HG02763 (cell line): ENCODE data around the gene LCN9.
"Not testable (repeated sequence)": the region's sequence is repeated elsewhere in the genome, so short reads cannot be mapped to it uniquely, and the experiment has no call there.

Experiments
- ATAC-seq: cut with Tn5 transposase; IDR thresholded peaks from one replicate; pipeline ENCODE4 v1.9.1; 2021; ENCODE audit warnings: mild to moderate bottlenecking, moderate library complexity; ENCODE audit not compliant: unreplicated experiment

Gene LCN9

DNA sequence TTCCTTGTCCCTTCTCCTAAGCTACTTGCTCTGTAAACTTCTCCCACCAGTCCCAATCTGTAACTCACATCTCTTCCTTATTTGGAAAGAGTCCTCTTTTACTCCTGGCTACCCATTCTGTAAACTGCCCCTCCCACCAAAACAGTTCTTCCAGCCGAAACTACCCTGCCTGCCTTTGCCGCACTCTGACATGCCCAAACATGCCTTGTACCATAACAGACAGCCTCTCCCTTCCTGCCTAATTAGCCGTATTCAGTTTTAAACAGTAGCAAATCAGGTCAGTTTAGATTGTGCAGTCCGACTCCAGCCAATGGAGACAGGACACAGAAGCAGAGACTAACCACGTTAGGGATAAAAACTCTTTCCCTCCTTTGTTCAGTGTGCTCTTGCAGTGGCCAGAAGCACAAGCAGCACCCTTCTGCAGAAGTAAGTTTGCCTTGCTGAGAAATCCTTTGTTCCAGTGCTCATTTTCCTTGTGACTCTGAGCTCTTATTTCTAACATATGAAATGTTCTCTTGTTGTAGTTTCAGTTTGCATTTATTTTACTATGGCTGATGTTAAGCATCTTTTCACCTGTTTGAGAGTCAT, 18.4 kb upstream of the LCN9 start:
- ATAC-seq, result no peak

DNA sequence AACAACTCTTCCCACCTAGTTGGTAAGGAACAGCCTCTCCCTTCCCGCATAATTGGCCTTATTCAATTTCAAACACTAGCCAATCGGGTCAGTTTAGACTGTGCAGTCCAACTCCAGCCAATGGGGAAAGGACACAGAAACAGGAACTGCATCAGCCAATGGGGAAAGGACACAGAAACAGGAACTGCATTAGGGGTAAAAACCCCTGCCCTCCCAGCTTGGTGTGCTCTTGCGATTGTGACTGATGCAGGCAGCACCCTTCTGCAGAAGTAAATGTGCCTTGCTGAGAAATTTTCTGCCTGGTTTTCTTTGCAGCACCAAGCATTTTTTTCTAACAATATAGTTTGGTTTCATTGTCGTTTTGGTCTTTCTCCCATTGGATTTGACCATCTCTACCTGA, 15.2 kb upstream of the LCN9 start:
- no peak for ATAC-seq

DNA sequence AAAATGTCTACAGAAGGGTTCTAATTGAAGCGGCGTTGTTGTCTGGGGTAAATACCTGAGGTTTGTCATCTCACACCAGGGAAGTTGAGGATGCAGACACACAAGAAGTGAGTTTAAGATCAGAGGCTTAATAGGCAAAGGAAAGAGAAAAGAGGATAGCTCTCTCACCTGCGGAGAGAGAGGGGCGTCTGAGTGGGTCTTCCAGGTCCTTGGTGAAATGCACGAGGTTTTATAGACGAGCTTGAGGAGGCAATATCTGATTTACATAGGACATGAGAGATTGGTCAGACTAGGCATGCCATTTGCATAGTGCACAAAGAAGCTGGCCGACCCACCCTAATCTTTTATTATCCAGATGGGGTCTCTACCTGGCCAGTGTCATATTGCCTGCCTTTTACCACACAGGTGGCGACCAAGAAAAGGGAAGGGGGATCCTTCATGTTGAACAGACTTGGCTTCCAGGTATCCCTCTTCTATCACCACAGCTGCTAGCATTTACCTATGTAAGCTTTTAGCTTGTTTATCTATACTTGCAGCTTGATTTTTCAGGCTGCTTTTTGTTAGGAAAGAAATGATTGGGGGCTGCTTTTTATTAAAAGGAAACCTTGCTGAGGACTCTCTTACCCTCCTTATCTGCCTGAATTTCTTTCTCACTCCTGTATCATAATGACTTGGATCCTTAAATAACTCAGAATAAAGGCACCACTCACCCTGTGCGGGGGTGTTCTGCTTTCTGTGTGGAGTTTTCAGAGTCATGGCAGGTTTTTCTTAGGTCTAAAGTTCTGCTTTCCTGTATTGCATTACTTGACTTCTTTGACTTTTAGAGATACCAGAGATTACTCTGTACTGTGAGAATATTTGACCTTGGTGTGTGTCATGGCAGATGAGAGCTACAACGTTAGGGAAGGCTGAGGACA, 14.4 kb upstream of the LCN9 start:
- ATAC-seq, result no peak

DNA sequence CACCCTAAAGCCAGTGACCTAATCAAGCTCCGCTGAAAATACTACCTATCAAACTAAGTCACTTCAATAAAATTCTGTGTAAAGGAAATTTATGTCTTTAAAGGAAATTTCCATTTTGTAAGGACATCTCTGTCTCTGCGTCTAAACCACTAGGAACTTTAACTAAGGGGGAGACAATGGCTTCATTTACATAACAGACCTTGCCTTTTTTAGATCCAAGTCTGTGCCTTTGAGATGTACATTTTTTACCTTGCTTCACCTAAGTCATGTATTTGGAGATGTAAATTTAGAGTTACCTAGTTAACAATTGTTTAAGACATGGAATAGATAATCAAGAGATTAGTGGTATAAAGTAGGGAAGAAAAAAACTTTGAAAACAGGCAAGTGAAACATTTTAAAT, 13.6 kb upstream of the LCN9 start:
- ATAC-seq, result no peak

DNA sequence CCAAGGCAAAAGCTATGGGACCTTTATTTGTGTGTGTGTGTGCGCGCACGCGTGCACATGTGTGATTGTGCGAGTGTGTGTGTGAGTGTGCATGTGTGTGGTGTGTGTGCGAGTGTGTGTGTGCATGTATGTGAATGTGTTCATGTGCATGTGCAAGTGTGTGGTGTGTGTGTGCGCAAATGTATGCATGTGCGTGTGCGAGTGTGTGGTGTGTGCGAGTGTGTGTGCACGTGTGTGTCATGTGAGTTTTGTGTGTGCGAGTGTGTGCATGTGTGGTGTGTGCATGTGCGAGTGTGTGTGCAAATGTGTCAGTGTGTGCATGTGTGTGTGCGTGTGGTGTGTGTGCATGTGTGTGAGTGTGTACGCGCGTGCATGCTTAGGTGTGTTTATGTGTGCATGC, 12.7 kb upstream of the LCN9 start:
- no peak for ATAC-seq

DNA sequence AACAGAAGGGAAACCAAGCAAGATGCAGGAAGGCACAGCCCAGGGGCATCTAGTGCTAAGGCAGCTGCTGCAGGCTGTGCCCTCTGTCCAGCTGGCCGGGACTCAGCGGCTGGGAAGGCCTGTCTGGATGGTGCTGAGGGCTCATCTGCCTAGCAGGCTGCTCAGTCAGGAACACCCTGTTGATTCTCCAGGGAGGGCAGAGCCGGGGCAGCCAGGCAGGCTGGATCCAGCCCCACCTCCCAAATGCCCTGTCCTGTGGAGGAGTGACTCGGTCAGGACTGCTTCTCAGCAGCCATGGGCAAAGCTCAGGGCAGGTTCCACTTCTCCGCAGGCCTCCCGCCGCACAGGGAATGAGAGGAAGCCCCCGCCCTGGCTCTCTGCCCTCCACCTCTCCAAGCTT, 7.8 kb upstream of the LCN9 start:
- no peak for ATAC-seq

DNA sequence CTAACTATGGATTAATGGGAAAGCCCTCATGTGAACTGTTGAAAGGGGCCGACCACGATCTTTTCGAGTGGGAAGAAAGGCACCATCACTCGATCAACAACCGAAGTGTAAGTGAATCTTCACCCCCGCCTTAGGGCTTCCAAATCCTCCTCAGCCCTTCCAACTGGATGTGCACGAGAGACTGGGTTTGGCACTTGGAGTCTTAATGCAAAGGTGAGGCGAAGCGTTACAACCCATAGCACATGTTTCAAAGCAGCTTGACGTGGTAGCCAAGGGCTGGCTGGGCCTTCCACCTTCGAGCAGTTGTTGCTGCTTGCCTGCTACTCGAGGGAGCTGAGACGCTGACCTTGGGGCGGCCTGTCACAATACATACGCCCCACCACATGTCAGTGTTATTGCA, 5.7 kb upstream of the LCN9 start:
- no peak for ATAC-seq

DNA sequence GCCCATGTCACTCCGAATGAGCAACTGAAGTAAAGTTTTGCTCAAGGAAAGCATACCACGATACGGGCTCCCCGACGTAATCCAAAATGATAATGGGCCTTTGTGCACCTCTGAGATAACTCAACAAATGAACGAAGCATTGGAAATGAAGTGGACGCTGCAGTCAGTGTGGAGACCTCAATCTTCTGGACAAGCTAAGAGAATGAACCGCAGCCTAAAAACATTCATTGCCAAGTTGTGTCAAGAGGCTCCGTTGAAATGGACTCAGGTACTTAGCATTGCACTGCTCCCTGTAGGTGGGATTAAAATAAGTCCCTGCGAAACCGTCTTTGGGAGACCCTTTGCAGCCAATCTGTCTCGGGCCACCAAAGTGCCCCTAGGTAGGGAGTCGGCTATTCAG, 3.9 kb upstream of the LCN9 start:
- ATAC-seq, result no peak

DNA sequence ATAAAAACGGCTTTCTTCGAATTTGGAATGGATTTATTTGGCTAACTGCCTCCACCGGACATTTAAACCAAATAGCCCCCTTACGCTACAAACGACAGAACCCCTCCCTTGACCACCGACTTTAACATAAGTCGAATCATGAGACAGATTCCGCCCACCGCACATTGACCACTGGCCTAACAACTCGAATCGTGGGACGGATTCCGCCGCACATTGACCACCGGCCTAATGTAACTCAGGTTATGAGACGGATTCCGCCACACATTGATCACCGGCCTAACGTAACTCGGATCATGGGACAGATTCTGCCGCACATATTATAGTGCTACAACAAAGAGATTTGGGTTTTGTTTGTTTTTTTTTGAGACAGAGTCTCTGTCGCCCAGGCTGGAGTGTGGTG, 2.7 kb upstream of the LCN9 start:
- no peak for ATAC-seq

DNA sequence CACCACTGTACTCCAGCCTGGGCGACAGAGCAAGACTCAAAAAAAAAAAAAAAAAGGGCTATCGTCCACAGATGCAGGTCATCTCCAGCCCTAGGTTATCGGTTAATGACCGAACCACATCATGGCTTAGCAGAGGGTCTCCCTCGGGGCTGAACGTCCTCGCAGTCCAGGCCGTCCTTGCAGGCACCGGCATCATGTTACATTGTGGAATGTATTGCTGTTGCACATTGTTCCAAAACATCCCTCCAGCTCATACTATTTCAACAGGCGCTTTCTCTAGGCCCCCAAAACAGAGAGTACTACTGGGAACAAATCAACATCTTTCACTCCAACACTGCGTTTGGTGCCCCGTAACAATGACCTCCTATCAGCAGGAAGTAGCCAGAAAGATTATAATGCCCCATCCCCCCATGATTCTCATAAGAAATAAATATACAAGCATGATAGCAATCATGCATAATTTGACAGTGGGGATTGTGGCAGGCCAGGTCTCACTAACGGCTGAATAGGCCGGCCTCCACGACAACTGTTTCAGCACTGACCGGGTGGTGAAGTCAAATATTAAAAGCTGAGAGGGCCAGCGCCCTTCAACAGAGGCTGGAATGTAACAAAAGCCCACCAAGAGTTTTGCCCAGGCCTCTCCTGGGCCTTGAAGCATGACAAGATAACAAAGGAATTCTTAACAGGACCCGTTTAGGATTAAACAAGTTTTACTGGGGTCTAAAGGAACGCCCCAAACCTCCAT, 1.1 kb upstream of the LCN9 start:
- ATAC-seq, result no peak

DNA sequence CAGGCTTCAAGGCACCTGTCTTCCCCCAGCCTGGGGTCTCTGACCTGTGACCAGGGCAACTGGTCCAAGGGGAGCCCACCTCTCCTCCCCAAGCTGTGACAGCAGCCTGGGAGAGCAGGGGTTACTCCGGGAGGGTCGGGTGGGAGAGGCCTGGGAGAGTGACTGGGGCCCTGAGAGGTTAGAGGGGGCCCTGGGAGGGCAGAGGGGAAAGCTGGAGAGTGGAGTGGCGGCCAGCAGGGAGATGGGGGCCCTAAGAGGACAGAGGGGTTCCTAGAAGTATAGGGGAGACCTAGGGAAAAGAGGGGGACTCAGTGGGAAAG, 302 bp downstream of the LCN9 start:
- ATAC-seq, result no peak

DNA sequence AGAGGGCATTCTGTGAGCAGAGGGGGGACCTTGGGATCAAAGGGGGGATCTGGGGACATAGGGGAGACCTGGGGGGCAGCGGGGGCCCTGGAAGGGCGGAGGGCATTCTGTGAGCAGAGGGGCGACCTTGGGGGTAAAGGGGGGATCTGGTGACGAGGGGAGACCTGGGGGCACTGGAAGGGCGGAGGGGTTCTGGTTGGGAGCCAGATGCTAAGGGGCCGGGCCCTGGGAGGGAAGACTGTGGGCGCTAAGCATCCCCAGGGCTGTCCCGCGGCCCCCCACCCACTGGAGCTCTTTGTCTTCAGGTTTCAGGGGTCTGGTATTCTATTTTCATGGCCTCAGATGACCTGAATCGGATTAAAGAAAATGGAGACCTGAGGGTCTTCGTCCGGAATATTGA, 748 bp downstream of the LCN9 start:
- ATAC-seq, result no peak

DNA sequence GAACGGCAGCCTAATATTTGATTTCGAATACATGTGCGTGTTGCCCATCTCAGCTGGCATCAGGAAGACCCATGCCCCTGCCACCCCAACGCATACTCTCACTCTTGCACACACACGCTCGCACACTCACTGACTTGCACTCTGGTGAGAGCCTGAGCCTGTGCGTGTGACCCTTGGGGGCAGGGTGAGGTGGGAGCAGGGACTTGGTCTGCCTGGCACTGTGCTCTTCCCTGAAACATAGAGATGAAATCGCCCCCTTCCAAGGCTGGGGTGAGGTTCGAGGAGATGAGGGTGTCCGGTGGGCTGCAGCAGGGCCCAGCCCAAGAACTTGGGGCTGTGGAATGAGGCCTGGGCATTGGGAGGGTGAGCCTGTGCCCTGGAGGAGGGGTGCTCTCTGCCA, 1.2 kb downstream of the LCN9 start:
- ATAC-seq, result no peak

DNA sequence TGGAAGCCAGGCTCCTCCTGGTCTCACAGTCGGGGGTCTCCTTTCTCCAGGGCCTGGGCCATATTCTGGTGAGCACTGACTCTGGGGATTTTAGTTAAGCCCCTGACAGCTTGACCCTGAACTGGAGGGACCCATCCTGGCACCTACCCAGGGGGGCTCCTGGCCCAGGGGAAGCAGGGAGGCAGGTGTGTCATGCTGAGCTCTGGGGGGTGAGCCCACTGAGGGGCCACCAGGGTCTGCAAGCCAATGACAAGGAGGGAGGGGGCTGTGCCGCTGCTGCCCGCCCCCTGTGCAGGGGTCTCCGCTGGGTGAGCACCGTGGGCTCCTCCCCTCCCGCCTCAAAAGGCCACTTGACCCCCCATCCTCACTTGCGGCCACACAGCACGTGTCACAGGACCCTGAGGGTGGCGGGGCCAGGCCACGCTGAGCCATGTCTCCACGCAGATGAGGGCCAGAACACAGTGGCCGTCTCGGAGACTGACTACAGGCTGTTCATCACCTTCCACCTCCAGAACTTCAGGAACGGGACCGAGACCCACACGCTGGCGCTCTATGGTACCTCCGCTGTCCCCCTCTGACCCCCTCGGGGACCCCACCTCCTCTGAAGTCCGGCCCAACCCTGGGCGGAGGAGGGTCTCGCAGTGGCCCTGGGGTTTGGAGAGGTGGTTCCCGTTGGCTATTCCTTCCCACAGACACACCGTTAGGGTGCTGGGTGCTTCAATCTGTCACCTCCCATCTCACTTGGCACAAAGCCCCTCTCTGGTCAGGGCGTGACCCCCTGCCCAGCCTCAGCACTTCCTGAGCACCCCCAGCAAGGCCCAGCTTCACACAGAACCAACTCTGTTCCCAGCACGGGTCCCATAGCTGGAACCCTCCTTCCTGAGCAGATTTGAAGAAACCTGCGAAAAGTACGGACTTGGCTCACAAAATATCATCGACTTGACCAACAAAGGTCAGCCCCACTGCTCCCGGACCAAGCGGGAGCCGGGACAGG, 2.0 kb downstream of the LCN9 start:
- no peak for ATAC-seq

DNA sequence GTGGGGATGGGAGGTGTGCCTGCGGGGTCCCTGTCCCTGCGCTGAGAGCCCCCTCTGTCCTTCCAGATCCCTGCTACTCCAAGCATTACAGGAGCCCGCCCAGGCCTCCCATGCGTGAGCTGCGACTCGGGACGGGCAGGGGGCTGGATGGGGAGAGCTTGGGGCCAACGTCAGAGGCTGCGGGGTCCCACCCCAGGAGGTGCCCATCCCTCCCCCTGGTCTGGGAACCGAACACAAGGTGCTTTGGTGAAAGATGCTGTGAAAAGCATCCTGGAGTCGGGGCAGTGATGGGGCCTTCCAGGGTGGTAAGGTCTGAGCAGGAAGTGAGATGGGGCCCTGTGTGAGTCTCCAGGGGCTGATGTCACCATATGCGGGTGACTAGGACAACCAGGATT, 2.7 kb downstream of the LCN9 start:
- ATAC-seq, result no peak

DNA sequence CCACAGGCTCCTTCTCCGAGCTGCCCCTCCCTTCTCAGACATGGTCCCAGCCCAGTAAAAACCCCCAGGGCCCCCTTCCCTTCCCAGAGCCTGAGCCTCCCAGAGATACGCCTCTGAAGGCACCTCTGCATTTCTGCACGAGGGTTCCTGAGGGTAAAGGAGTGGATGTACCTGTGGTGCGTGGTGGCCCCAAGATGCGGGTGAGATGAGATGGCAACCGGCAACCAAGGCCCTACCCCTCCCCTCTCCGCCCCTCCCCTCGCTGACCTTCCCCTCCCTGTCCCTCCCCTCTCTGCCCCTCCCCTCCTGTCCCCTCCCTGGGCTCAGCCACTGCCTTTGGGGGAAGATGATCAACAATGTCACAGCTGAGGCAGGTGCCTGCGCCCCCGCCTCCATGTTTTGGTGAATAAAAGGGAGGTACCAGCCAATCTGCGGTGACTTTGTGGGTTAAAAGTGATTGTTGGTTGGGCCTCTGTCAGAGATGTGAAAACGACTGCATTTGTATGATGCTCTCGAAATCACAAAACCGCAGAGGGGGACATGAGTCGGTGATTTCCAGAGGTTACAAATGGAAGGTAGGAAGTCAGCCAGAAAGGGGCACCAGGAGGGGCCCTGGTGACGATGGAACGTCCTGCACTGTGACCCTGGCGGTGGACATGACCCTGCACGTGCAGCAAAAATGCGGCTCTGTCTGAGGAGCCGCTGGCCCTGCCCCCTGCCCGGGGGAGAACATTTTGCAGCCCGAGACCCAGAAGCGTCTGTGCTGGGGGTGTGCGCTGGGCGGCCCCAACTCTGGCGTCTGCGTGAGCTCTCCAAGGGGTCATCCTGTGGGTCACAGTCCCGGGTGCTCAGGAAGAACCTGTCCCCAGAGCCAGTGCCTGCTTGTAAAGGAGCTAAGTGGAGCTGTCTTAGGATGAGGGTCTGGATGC, 3.7 kb downstream of the LCN9 start:
- ATAC-seq, result no peak

DNA sequence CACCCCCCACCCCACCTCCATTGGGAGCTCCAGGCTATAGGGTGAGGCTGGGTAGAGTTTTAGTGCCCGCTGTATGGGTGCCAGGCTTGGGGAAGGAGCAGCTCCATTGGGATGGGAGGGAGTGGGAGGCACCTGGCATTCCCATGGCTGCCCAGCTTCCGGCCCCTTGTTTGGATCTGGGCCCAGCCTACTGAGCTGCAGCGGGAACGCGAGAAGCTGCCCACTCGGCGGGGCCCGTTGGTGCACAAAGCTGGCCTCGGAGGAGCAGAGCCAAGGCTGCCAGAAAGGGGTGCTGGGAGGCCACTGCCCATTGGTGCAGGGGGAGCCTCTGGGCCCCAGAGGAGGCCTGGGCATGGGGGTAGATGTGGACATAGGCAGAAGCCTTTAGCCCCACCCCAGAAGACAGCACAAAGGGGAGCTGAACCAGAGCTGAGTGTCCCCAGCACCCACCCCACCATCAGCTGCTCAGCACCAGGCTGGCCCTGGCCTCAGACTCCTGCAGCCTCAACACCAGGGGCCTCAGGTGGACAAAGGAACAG, 4.4 kb downstream of the LCN9 start:
- ATAC-seq, result no peak

DNA sequence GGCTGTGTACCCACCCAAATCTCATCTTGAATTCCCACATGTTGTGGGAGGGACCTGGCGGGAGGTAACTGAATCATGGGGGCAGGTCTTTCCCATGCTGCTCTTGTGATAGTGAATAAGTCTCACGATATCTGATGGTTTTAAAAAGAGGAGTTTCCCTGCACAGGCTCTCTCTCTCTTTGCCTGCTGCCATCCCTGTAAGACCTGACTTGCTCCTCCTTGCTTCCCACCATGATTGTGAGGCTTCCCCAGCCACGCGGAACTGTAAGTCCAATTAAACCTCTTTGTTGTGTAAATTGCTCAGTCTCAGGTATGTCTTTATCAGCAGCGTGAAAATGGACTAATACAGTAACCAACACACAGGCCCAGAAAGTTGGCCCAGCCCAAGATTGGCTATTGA, 5.9 kb downstream of the LCN9 start:
- not testable (repeated sequence) for ATAC-seq

DNA sequence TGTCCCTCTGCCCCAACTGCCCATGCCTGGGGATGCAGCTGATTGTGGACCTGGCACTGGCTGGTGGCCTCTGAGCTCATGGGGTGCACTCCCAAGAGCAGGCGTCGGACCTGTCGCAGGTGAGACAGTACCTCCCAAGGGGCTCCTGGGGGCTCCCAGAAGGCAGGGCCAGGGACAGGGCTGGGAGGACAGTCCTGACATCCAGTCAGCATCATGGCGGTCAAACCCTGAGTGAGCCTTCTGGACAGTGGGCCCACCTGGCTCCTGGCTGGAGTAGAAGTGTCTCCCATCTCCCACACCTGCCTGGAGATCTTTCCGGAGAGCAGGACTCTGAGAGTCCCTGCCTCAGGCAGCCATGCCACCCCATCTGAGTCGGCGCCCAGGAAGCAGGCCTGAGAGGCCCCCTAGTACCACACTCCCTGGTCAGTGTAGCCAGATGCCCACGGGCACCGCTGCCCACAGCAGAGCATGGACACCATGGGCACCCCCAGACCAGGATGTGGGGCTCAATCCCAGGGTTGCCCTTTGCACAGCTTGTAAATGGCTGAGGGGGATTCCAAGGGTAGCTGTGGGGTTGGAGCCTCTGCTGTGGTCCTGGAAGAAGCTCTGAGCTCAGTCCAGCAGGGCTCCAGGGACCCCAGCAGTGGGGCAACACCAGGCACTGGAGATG, 6.6 kb downstream of the LCN9 start:
- ATAC-seq, result no peak
